ENCODE results near the gene VPS37D.

GRCh38 chr7:73635428-73636200 lies 32.0 kb upstream of the VPS37D start:
- TF ChIP-seq KDM1A (IDR thresholded peaks at IDR 0.05; ENCODE audit: borderline replicate concordance), result no peak
- TF ChIP-seq, protein P1, sequence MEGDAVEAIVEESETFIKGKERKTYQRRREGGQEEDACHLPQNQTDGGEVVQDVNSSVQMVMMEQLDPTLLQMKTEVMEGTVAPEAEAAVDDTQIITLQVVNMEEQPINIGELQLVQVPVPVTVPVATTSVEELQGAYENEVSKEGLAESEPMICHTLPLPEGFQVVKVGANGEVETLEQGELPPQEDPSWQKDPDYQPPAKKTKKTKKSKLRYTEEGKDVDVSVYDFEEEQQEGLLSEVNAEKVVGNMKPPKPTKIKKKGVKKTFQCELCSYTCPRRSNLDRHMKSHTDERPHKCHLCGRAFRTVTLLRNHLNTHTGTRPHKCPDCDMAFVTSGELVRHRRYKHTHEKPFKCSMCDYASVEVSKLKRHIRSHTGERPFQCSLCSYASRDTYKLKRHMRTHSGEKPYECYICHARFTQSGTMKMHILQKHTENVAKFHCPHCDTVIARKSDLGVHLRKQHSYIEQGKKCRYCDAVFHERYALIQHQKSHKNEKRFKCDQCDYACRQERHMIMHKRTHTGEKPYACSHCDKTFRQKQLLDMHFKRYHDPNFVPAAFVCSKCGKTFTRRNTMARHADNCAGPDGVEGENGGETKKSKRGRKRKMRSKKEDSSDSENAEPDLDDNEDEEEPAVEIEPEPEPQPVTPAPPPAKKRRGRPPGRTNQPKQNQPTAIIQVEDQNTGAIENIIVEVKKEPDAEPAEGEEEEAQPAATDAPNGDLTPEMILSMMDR (IDR thresholded peaks at IDR 0.05 in 2 of 3, conservative IDR thresholded peaks at IDR 0.05 in 1 of 3; ENCODE audit: control insufficient read depth in 2 of 3, extremely low read depth in 1 of 3, insufficient read depth in 1 of 3, low read depth in 3 of 3, low read length in 3 of 3), result no peak
- TF ChIP-seq RBBP5 (conservative IDR thresholded peaks at IDR 0.05), result no peak
- TF ChIP-seq HCFC1 (IDR thresholded peaks at IDR 0.05; ENCODE audit: low read length), result no peak
- no peak for TF ChIP-seq POLR2A (IDR thresholded peaks at IDR 0.05; ENCODE audit: low read depth, low read length)
- TF ChIP-seq NR2C1 (IDR thresholded peaks at IDR 0.05), result no peak
- no peak for TF ChIP-seq DPF2 (IDR thresholded peaks at IDR 0.05)

Data from GM12878 (cell line).